ENCODE results near the gene ZNF543.

- TF ChIP-seq CTCF (IDR thresholded peaks at IDR 0.05; ENCODE audit: borderline replicate concordance, extremely low read depth, low read length, poor library complexity, severe bottlenecking), result no peak
- no peak for TF ChIP-seq EZH2 (IDR thresholded peaks at IDR 0.05; ENCODE audit: borderline replicate concordance, low read depth, low read length, severe bottlenecking)
These were observed 57.4 kb downstream of the ZNF543 start for GRCh38 chr19:57377498-57378146.

Data from DND-41 (cell line).